Suprapubic skin (tissue), 3 donors: ENCODE measurements around the gene NRXN3.

Experiments
- POLR2A ChIP-seq, 2 donors: fragments of 450-650 bp; IDR thresholded peaks; one replicate each; pipeline ENCODE4 v1.6.1; 2017; ENCODE audit warnings: antibody characterized with exemption in 2 of 2, mild to moderate bottlenecking in 2 of 2, moderate library complexity in 2 of 2
- TF ChIP-seq, protein P1 (sequence below), 2 donors: fragments of 200-600 bp in 1 of 2; fragments of 450-650 bp in 1 of 2; sonication (generic) in 1 of 2; IDR thresholded peaks; one replicate each; pipeline ENCODE4 v1.5.1; 2016 to 2019; ENCODE audit warnings: antibody characterized with exemption in 2 of 2, mild to moderate bottlenecking in 1 of 2, moderate library complexity in 1 of 2

DNA sequence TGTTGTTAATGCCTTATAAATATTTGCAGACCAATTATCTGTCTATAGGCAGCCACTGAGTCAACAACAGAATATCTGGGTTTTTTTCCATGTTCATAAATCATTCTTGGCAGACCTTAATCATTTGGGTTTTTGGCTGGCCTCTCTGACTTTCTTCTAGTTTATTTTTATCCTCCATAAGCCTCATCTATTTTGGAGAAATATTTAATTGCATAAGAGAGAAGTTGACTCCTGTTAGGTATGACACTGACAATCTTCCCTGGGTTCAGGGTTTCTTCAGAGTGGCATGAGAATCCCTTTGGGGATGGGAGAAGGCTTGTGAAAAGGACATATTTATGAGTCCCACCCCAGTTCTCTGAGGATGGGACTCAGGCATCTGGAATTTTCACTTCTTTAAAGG lies 299.8 kb downstream of the NRXN3 start:
- TF ChIP-seq, protein P1, sequence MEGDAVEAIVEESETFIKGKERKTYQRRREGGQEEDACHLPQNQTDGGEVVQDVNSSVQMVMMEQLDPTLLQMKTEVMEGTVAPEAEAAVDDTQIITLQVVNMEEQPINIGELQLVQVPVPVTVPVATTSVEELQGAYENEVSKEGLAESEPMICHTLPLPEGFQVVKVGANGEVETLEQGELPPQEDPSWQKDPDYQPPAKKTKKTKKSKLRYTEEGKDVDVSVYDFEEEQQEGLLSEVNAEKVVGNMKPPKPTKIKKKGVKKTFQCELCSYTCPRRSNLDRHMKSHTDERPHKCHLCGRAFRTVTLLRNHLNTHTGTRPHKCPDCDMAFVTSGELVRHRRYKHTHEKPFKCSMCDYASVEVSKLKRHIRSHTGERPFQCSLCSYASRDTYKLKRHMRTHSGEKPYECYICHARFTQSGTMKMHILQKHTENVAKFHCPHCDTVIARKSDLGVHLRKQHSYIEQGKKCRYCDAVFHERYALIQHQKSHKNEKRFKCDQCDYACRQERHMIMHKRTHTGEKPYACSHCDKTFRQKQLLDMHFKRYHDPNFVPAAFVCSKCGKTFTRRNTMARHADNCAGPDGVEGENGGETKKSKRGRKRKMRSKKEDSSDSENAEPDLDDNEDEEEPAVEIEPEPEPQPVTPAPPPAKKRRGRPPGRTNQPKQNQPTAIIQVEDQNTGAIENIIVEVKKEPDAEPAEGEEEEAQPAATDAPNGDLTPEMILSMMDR (IDR thresholded peaks at IDR 0.05) = no peak
- no peak for TF ChIP-seq POLR2A (IDR thresholded peaks at IDR 0.05)
